Right lobe of liver (tissue), 4 donors: Measurements from ENCODE around the gene STPG4.

Source experiments
- CTCF ChIP-seq, 4 donors: fragments of 200-600 bp in 3 of 4; fragments of 450-650 bp in 1 of 4; IDR thresholded peaks; one replicate each; pipeline versions ENCODE4 v1.5.1 to v1.8.0; 2016 to 2022; ENCODE audit warnings: antibody characterized with exemption in 4 of 4, mild to moderate bottlenecking in 2 of 4
- POLR2A ChIP-seq: fragments of 450-650 bp; IDR thresholded peaks from one replicate; pipeline ENCODE4 v1.6.1; 2017; ENCODE audit warnings: antibody characterized with exemption, mild to moderate bottlenecking
- donor health status: DM: no; HTN: no; CAD: no.
- donor health status: DM: no; HTN: no; CAD: no.
- donor health status: DM: no; HTN: yes; CAD: no.

- TF ChIP-seq POLR2A, result no peak
- no peak for TF ChIP-seq CTCF (IDR thresholded peaks at IDR 0.05)
Measured at GRCh38 chr2:47180531-47180930, 25.4 kb upstream of the STPG4 start.
